Measurements from ENCODE around the gene BANP.

GRCh38 chr16:88060524-88061219 lies 109.4 kb downstream of the BANP start:
- TF ChIP-seq BHLHE40 (IDR thresholded peaks at IDR 0.05; ENCODE audit: borderline replicate concordance): no peak
- TF ChIP-seq ARNT (IDR thresholded peaks at IDR 0.05): no peak
- TF ChIP-seq ZNF384 (IDR thresholded peaks at IDR 0.05): no peak
- TF ChIP-seq TARDBP (IDR thresholded peaks at IDR 0.05): no peak
- no peak for TF ChIP-seq LEF1 (IDR thresholded peaks at IDR 0.05; ENCODE audit: borderline replicate concordance)
- no peak for TF ChIP-seq SP1 (IDR thresholded peaks at IDR 0.05)
- no peak for TF ChIP-seq ELF4 (IDR thresholded peaks at IDR 0.05)
- TF ChIP-seq FOXM1 (IDR thresholded peaks at IDR 0.05; ENCODE audit: borderline replicate concordance): no peak
- no peak for TF ChIP-seq FOXK2 (IDR thresholded peaks at IDR 0.05)

Measured in HEK293T (cell line).